Karpas-422 (cell line): ENCODE results near the gene RPL41. TPM values are rescaled to one million over a fixed set of nuclear protein-coding genes. Genes with fewer than 3 reads are reported as not detected.

Source experiments
- DNase-seq: peaks from one replicate; pipeline ENCODE4 v3.0.0-alpha.2; 2015
- H2AFZ ChIP-seq: fragments of 200-600 bp; sonication (generic); 2 replicates; pipeline ENCODE4 v1.6.1; 2014; ENCODE audit warnings: antibody characterized with exemption, low read length, mixed read lengths
- H3K27ac ChIP-seq: fragments of 200-600 bp; sonication (generic); 2 replicates; pipeline ENCODE4 v1.5.1; 2014; ENCODE audit warnings: mild to moderate bottlenecking, low read length, moderate library complexity
- H3K27me3 ChIP-seq: fragments of 200-600 bp; sonication (generic); 2 replicates; pipeline ENCODE4 v1.6.1; 2014; ENCODE audit warnings: low read length, mixed read lengths
- H3K36me3 ChIP-seq: fragments of 200-600 bp; sonication (generic); 2 replicates; pipeline ENCODE4 v1.6.1; 2014; ENCODE audit warnings: low read length, mixed read lengths; ENCODE audit not compliant: insufficient read depth
- H3K4me1 ChIP-seq: fragments of 200-600 bp; sonication (generic); 2 replicates; pipeline ENCODE4 v1.6.1; 2014; ENCODE audit warnings: mild to moderate bottlenecking, low read length, mixed read lengths
- H3K4me2 ChIP-seq: fragments of 200-600 bp; sonication (generic); 2 replicates; pipeline ENCODE4 v1.6.1; 2014; ENCODE audit warnings: low read length, low read depth, mild to moderate bottlenecking; ENCODE audit not compliant: poor library complexity, severe bottlenecking
- H3K4me3 ChIP-seq: fragments of 200-600 bp; sonication (generic); 2 replicates; pipeline ENCODE4 v1.5.1; 2014; ENCODE audit warnings: mild to moderate bottlenecking, antibody characterized with exemption, low read length, mixed read lengths
- H3K79me2 ChIP-seq: fragments of 200-600 bp; sonication (generic); 2 replicates; pipeline ENCODE4 v1.6.1; 2014; ENCODE audit warnings: mild to moderate bottlenecking, low read length, mixed read lengths
- H3K9ac ChIP-seq: fragments of 200-600 bp; sonication (generic); 2 replicates; pipeline ENCODE4 v1.6.0; 2014; ENCODE audit warnings: low read length
- H3K9me2 ChIP-seq: fragments of 200-600 bp; sonication (generic), shearing (Covaris generic); replicated peaks from 2 replicates; pipeline ENCODE4 v1.6.0; 2014; ENCODE audit warnings: mild to moderate bottlenecking, low read length, moderate library complexity; ENCODE audit not compliant: insufficient read depth
- H3K9me3 ChIP-seq: fragments of 300-700, 200-600 bp; sonication (generic); 2 replicates; pipeline ENCODE4 v1.6.1; 2014; ENCODE audit warnings: low read length, mixed read lengths
- H4K20me1 ChIP-seq: fragments of 200-600 bp; sonication (generic); 2 replicates; pipeline ENCODE4 v1.6.1; 2014; ENCODE audit warnings: mild to moderate bottlenecking, antibody characterized with exemption, low read length, low read depth; ENCODE audit not compliant: insufficient read depth
- total RNA-seq: library from RNA; depleted of rRNA; stranded (reverse); fragments of >200 nt; shearing (Covaris generic); gene quantifications from 2 replicates; pipeline ENCODE4 v1.2.3, GENCODE V29; 2014; ENCODE audit warnings: low replicate concordance

The RPL41 gene
- total RNA-seq, 1 experiment from 2014 or later, result 7,506 TPM

- Histone ChIP-seq H2AFZ (no peak overlapping the region), H3K79me2 (no peaks in the 10 kb centered on the region), H3K4me1 (peaks cover 15% of the 10 kb centered on the region), H3K9me2 (no peaks in the 10 kb centered on the region), H3K27ac (no peak overlapping the region), H3K4me2 (peak overlapping the region; percentile 77), H3K9me3 (no peaks in the 10 kb centered on the region), H4K20me1 (no peaks in the 10 kb centered on the region), H3K9ac (no peak overlapping the region), H3K4me3 (no peak overlapping the region; the same call in 1 of the 2 replicates), H3K27me3 (no peaks in the 10 kb centered on the region), H3K36me3 (no peaks in the 10 kb centered on the region)
- peak; percentile 42 for DNase-seq
These were observed 35.8 kb upstream of the RPL41 start for GRCh38 chr12:56080556-56081138.

GRCh38 chr12:56081393-56082347 is 34.8 kb upstream of the RPL41 start:
- no peak overlapping the region for H3K27ac ChIP-seq
- no peaks in the 10 kb centered on the region for H3K36me3 ChIP-seq
- H3K9me3 ChIP-seq, result no peaks in the 10 kb centered on the region
- peak; percentile 33 for DNase-seq
- no peaks in the 10 kb centered on the region for H4K20me1 ChIP-seq
- no peaks in the 10 kb centered on the region for H3K27me3 ChIP-seq
- H3K9ac ChIP-seq, result no peak overlapping the region
- no peak overlapping the region for H3K4me3 ChIP-seq
- H2AFZ ChIP-seq, result no peak overlapping the region
- peaks cover 15% of the 10 kb centered on the region for H3K4me1 ChIP-seq
- no peaks in the 10 kb centered on the region for H3K79me2 ChIP-seq
- H3K4me2 ChIP-seq, result no peak overlapping the region
- no peaks in the 10 kb centered on the region for H3K9me2 ChIP-seq

DNA sequence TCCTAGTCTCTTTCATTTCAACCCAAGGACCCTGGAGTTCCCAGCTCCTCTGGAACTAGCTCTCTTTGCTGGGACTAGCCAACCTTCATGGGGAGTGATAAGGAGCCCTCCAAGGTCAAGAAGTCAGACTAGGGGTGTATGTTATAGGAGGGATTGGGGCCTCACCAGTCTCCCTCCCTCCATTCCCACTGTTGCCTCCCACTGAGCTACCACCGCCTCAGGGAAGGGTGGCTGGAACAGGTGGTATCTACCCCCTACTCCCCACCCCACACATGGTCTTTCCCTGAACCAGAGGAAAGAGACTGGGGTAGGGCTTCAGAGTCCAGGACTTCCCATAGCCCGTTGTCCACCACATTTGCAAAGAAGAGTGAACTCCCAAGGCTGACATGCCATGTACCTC is 34.1 kb upstream of the RPL41 start:
- Histone ChIP-seq H3K36me3 (no peaks in the 10 kb centered on the region), H3K79me2 (no peaks in the 10 kb centered on the region), H3K4me1 (peaks cover 15% of the 10 kb centered on the region), H3K9me3 (no peaks in the 10 kb centered on the region), H3K27me3 (no peaks in the 10 kb centered on the region), H3K9me2 (no peaks in the 10 kb centered on the region), H3K27ac (no peak overlapping the region), H2AFZ (no peak overlapping the region), H3K4me3 (no peak overlapping the region), H3K9ac (no peak overlapping the region), H4K20me1 (no peaks in the 10 kb centered on the region), H3K4me2 (no peak overlapping the region)
- no peak for DNase-seq

DNA sequence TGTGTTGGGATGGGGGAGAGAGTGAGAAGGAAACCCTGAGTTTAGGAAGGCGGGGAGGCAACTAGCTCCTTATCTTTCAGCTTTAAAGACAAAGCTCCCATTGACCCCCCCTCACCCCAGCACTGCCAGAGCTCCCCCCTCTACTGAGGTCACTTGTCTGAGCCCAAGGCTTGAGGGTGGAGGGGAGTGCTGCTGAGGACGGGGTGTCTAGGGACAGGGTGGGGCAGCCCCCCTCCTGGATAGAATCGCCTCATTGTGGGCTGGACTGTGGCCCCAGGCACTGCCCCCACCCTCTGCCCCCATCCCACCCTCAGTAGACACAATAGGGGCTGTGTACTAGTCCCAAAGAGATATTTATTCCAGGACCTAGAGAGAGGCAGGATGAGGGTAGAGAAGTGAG is 33.5 kb upstream of the RPL41 start:
- Histone ChIP-seq H3K79me2 (no peaks in the 10 kb centered on the region), H3K27me3 (no peaks in the 10 kb centered on the region), H3K4me1 (peaks cover 15% of the 10 kb centered on the region), H3K27ac (no peak overlapping the region), H3K9ac (no peak overlapping the region), H3K9me3 (no peaks in the 10 kb centered on the region), H3K9me2 (no peaks in the 10 kb centered on the region), H2AFZ (no peak overlapping the region), H3K36me3 (no peaks in the 10 kb centered on the region), H3K4me2 (no peak overlapping the region), H4K20me1 (no peaks in the 10 kb centered on the region), H3K4me3 (no peak overlapping the region)
- no peak for DNase-seq

DNA sequence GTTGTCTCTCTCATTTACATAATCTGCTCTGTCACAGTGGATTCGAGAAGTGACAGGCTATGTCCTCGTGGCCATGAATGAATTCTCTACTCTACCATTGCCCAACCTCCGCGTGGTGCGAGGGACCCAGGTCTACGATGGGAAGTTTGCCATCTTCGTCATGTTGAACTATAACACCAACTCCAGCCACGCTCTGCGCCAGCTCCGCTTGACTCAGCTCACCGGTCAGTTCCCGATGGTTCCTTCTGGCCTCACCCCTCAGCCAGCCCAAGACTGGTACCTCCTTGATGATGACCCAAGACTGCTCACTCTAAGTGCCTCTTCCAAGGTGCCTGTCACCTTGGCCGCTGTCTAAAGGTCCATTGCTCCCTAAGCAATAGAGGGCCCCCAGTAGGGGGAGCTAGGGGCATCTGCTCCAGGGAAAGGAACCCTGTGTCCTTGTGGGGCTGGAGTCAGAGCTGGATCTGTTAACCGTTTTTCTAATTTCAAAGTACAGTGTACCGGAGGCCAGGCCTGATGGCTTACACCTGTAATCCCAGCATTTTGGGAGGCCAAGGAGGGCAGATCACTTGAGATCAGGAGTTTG is 31.4 kb upstream of the RPL41 start:
- H4K20me1 ChIP-seq, result no peaks in the 10 kb centered on the region
- no peaks in the 10 kb centered on the region for H3K27me3 ChIP-seq
- H3K9me2 ChIP-seq, result no peaks in the 10 kb centered on the region
- no peaks in the 10 kb centered on the region for H3K9me3 ChIP-seq
- peak; percentile 65 for DNase-seq
- H3K4me3 ChIP-seq, result no peak overlapping the region
- no peak overlapping the region for H3K27ac ChIP-seq
- H3K4me1 ChIP-seq, result peaks cover 4% of the 10 kb centered on the region
- H3K9ac ChIP-seq, result no peak overlapping the region
- no peak overlapping the region for H2AFZ ChIP-seq
- H3K79me2 ChIP-seq, result no peaks in the 10 kb centered on the region
- H3K36me3 ChIP-seq, result no peaks in the 10 kb centered on the region
- H3K4me2 ChIP-seq, result no peak overlapping the region

- Histone ChIP-seq H2AFZ (no peak overlapping the region), H3K9me2 (no peaks in the 10 kb centered on the region), H3K9me3 (no peaks in the 10 kb centered on the region), H3K9ac (no peak overlapping the region), H3K4me1 (no peaks in the 10 kb centered on the region), H3K36me3 (no peaks in the 10 kb centered on the region), H3K4me2 (no peak overlapping the region), H3K27ac (no peak overlapping the region), H3K79me2 (no peaks in the 10 kb centered on the region), H3K27me3 (no peaks in the 10 kb centered on the region), H4K20me1 (no peaks in the 10 kb centered on the region), H3K4me3 (no peak overlapping the region)
- peak; percentile 46 for DNase-seq
These were observed 30.3 kb upstream of the RPL41 start for GRCh38 chr12:56086096-56086495.

GRCh38 chr12:56086608-56087007 is 29.8 kb upstream of the RPL41 start:
- H3K4me1 ChIP-seq, result no peaks in the 10 kb centered on the region
- no peak overlapping the region for H3K9ac ChIP-seq
- no peak overlapping the region for H3K4me2 ChIP-seq
- no peaks in the 10 kb centered on the region for H3K9me3 ChIP-seq
- no peaks in the 10 kb centered on the region for H3K9me2 ChIP-seq
- H3K27me3 ChIP-seq, result no peaks in the 10 kb centered on the region
- DNase-seq, result peak; percentile 27
- no peak overlapping the region for H3K4me3 ChIP-seq
- no peak overlapping the region for H3K27ac ChIP-seq
- H3K36me3 ChIP-seq, result no peaks in the 10 kb centered on the region
- H3K79me2 ChIP-seq, result no peaks in the 10 kb centered on the region
- no peaks in the 10 kb centered on the region for H4K20me1 ChIP-seq
- no peak overlapping the region for H2AFZ ChIP-seq

DNA sequence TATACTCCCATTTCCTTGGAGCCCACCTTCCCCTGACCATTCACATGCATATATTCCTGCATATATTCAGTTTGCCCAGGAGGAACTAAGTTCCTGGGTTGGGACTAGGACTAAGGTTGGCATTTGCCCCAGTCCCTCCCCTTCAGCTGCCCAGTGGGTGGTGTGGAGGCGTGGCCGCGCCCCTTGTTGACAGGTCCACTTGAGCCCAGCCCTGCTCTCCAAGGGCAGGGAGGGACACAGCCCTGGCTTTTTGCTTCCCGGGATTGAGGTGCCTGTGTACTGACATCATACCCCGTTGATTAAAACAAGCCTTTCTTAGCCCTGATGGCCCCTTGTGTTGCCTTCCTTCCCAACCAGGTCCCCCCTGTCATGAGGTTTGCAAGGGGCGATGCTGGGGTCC is 29.2 kb upstream of the RPL41 start:
- H3K27ac ChIP-seq, result no peak overlapping the region
- H3K9ac ChIP-seq, result no peak overlapping the region
- H3K9me2 ChIP-seq, result no peaks in the 10 kb centered on the region
- no peaks in the 10 kb centered on the region for H3K27me3 ChIP-seq
- no peak for DNase-seq
- no peaks in the 10 kb centered on the region for H3K4me1 ChIP-seq
- no peak overlapping the region for H2AFZ ChIP-seq
- H3K9me3 ChIP-seq, result no peaks in the 10 kb centered on the region
- H4K20me1 ChIP-seq, result no peaks in the 10 kb centered on the region
- no peaks in the 10 kb centered on the region for H3K36me3 ChIP-seq
- H3K4me3 ChIP-seq, result no peak overlapping the region
- no peaks in the 10 kb centered on the region for H3K79me2 ChIP-seq
- no peak overlapping the region for H3K4me2 ChIP-seq
